Liver (tissue), 9 donors: ENCODE data around the gene SMIM21. TPM values are rescaled to one million over a fixed set of nuclear protein-coding genes. Genes with fewer than 3 reads are reported as not detected.

Experiments
- DNase-seq: peaks from one replicate; pipeline ENCODE4 v3.0.0-alpha.2; 2017; ENCODE audit warnings: low spot score
- H3K27ac ChIP-seq, 2 donors: one replicate each; pipeline ENCODE4 v1.7.0; 2013; ENCODE audit warnings: inconsistent platforms in 2 of 2, low read length in 2 of 2, control low read depth in 1 of 2, low read depth in 1 of 2, mild to moderate bottlenecking in 1 of 2
- H3K27me3 ChIP-seq, 4 donors: one replicate each; pipeline versions ENCODE4 v1.6.1 to v1.7.0; 2013; ENCODE audit warnings: low read length in 3 of 4, inconsistent platforms in 1 of 4, mild to moderate bottlenecking in 1 of 4, moderate library complexity in 1 of 4; ENCODE audit not compliant: control insufficient read depth in 4 of 4, insufficient read depth in 4 of 4
- H3K36me3 ChIP-seq, 4 donors: one replicate each; pipeline versions ENCODE4 v1.6.1 to v1.7.0; 2013; ENCODE audit warnings: low read length in 3 of 4, mild to moderate bottlenecking in 3 of 4, low read depth in 1 of 4, moderate library complexity in 1 of 4; ENCODE audit not compliant: control insufficient read depth in 4 of 4, insufficient read depth in 3 of 4
- H3K4me1 ChIP-seq, 4 donors: one replicate each; pipeline versions ENCODE4 v1.6.1 to v1.7.0; 2013; ENCODE audit warnings: low read length in 3 of 4, mild to moderate bottlenecking in 3 of 4, moderate library complexity in 1 of 4; ENCODE audit not compliant: control insufficient read depth in 4 of 4, insufficient read depth in 4 of 4
- H3K4me3 ChIP-seq, 3 donors: one replicate each; pipeline versions ENCODE4 v1.6.1 to v1.7.0; 2013; ENCODE audit warnings: low read length in 3 of 3, control low read depth in 1 of 3, low read depth in 1 of 3, mild to moderate bottlenecking in 1 of 3
- H3K9ac ChIP-seq, 2 donors: one replicate each; pipeline ENCODE4 v1.7.0; 2013; ENCODE audit warnings: low read length in 2 of 2, mild to moderate bottlenecking in 2 of 2, moderate library complexity in 2 of 2, control low read depth in 1 of 2, low read depth in 1 of 2
- H3K9me3 ChIP-seq, 4 donors: one replicate each; pipeline versions ENCODE4 v1.6.1 to v1.7.0; 2013; ENCODE audit warnings: low read length in 3 of 4; ENCODE audit not compliant: control insufficient read depth in 4 of 4
- EGR1 ChIP-seq, 2 donors: IDR thresholded peaks; 2 replicates each; pipeline ENCODE4 v1.6.1; 2016 to 2018; ENCODE audit warnings: antibody characterized with exemption in 2 of 2, low read depth in 2 of 2
- FOXA1 ChIP-seq: IDR thresholded peaks from 2 replicates; pipeline ENCODE4 v1.6.1; 2016; ENCODE audit warnings: antibody characterized with exemption
- FOXA2 ChIP-seq: IDR thresholded peaks from 2 replicates; pipeline ENCODE4 v1.6.1; 2016; ENCODE audit warnings: antibody characterized with exemption
- GABPA ChIP-seq, 2 donors: IDR thresholded peaks in 1 of 2; conservative IDR thresholded peaks in 1 of 2; 2 replicates each; pipeline ENCODE4 v1.6.1; 2016; ENCODE audit warnings: antibody characterized with exemption in 2 of 2, mild to moderate bottlenecking in 1 of 2, moderate library complexity in 1 of 2
- HNF4A ChIP-seq, 2 donors: conservative IDR thresholded peaks; 2 replicates each; pipeline ENCODE4 v1.6.1; 2016; ENCODE audit warnings: antibody characterized with exemption in 2 of 2, mild to moderate bottlenecking in 2 of 2
- HNF4G ChIP-seq: IDR thresholded peaks from 2 replicates; pipeline ENCODE4 v1.6.1; 2016; ENCODE audit warnings: antibody characterized with exemption
- JUND ChIP-seq, 2 donors: IDR thresholded peaks; 2 replicates each; pipeline ENCODE4 v1.6.1; 2016; ENCODE audit warnings: antibody characterized with exemption in 2 of 2
- NR2F2 ChIP-seq: IDR thresholded peaks from 2 replicates; pipeline ENCODE4 v1.6.1; 2016; ENCODE audit warnings: antibody characterized with exemption
- RAD21 ChIP-seq, 2 donors: IDR thresholded peaks; 2 replicates each; pipeline ENCODE4 v1.6.1; 2016; ENCODE audit warnings: antibody characterized with exemption in 2 of 2, mild to moderate bottlenecking in 2 of 2
- RXRA ChIP-seq, 2 donors: IDR thresholded peaks; 2 replicates each; pipeline ENCODE4 v1.6.1; 2017 to 2018; ENCODE audit warnings: antibody characterized with exemption in 2 of 2, mild to moderate bottlenecking in 1 of 2
- SP1 ChIP-seq: IDR thresholded peaks from 2 replicates; pipeline ENCODE4 v1.6.1; 2018; ENCODE audit warnings: antibody characterized with exemption, mild to moderate bottlenecking
- TAF1 ChIP-seq: conservative IDR thresholded peaks from 2 replicates; pipeline ENCODE4 v1.6.1; 2016; ENCODE audit warnings: antibody characterized with exemption, mild to moderate bottlenecking
- YY1 ChIP-seq: IDR thresholded peaks from 2 replicates; pipeline ENCODE4 v1.6.1; 2016; ENCODE audit warnings: antibody characterized with exemption, mild to moderate bottlenecking
- WGBS: extraction: QIAGEN DNeasy Blood & Tissue Kit; methylation state at CpG from one replicate; pipeline ENCODE4 v1.1.7; 2013; 5-methylcytosine and 5-hydroxymethylcytosine counted together
- polyA plus RNA-seq, 2 donors: library from polyadenylated mRNA; stranded (reverse) in 1 of 2; unstranded in 1 of 2; fragments of 200-250 nt in 1 of 2; fragments of >200 nt in 1 of 2; fragmentation: Nextera tagmentation in 1 of 2; extraction: Ambion mirVana in 1 of 2; gene quantifications; one replicate each; pipeline versions ENCODE4 v1.2.1 to v1.2.3, GENCODE V29; 2013 to 2015
- total RNA-seq, 2 donors: library from RNA; depleted of rRNA; stranded (reverse); fragments of >200 nt; gene quantifications; one replicate each; pipeline ENCODE4 v1.2.3, GENCODE V29; 2014
- TF ChIP-seq, protein P1 (sequence below): IDR thresholded peaks from 2 replicates; pipeline ENCODE4 v1.6.1; 2016; ENCODE audit warnings: antibody characterized with exemption
- TF ChIP-seq, protein P2 (sequence below): fragments of 150-350 bp; IDR thresholded peaks from 2 replicates; pipeline ENCODE4 v1.5.1; 2017; ENCODE audit warnings: improper control_type of control experiment, low read depth, low read length; ENCODE audit not compliant: missing input control
- TF ChIP-seq, protein P3 (sequence below): IDR thresholded peaks from 2 replicates; pipeline ENCODE4 v1.6.1; 2016; ENCODE audit warnings: antibody characterized with exemption, mild to moderate bottlenecking
- TF ChIP-seq, protein P4 (sequence below): IDR thresholded peaks from 2 replicates; pipeline ENCODE4 v1.6.1; 2016; ENCODE audit warnings: antibody characterized with exemption
- TF ChIP-seq, protein P5 (sequence below): IDR thresholded peaks from 2 replicates; pipeline ENCODE4 v1.6.1; 2016; ENCODE audit warnings: antibody characterized with exemption
- donor health status: healthy.
- donor health status: healthy.
- donor health status: healthy.
- donor health status: healthy.
- donor health status: healthy.

The SMIM21 gene
- total and polyA plus RNA-seq, 4 donors, result not detected

DNA sequence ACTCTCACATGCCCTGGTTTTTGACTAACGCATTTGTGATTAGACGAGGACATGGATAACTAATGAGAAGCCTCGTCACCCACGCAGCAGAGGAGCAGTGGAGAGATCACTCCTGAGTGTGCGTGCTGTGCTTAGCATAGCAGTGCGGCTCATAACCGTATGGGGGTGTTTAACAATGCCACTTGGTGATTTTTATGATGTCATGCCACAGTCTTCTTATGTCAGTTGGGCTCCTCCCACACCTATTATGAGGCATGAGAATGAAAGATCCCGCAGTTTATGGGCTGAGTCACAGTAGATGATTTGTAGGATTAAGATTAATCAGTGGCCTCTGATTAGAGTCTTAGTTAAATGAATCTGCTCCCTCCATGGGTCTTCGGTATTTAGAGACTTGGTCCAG is 2.5 kb upstream of the SMIM21 start:
- no peaks in the 10 kb centered on the region for H3K9me3 ChIP-seq
- no peak overlapping the region for H3K27ac ChIP-seq
- H3K36me3 ChIP-seq, result no peaks in the 10 kb centered on the region
- no peaks in the 10 kb centered on the region for H3K27me3 ChIP-seq
- no peak overlapping the region for H3K4me3 ChIP-seq
- H3K4me1 ChIP-seq, result no peaks in the 10 kb centered on the region
- DNase-seq, result no peak
- no peak overlapping the region for H3K9ac ChIP-seq
- TF ChIP-seq, protein P1, sequence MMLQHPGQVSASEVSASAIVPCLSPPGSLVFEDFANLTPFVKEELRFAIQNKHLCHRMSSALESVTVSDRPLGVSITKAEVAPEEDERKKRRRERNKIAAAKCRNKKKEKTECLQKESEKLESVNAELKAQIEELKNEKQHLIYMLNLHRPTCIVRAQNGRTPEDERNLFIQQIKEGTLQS, result no peak
- TF ChIP-seq FOXA1 (no peak), EGR1 (IDR thresholded peaks at IDR 0.05; ENCODE audit: low read depth in 2 of 2) (no peak), YY1 (no peak), FOXA2 (no peak), TAF1 (no peak), NR2F2 (no peak), RAD21 (IDR thresholded peaks at IDR 0.05) (no peak), HNF4G (no peak), RXRA (IDR thresholded peaks at IDR 0.05) (no peak), GABPA (IDR thresholded peaks at IDR 0.05 in 1 of 2, conservative IDR thresholded peaks at IDR 0.05 in 1 of 2) (no peak), HNF4A (conservative IDR thresholded peaks at IDR 0.05) (no peak)
- TF ChIP-seq, protein P2, sequence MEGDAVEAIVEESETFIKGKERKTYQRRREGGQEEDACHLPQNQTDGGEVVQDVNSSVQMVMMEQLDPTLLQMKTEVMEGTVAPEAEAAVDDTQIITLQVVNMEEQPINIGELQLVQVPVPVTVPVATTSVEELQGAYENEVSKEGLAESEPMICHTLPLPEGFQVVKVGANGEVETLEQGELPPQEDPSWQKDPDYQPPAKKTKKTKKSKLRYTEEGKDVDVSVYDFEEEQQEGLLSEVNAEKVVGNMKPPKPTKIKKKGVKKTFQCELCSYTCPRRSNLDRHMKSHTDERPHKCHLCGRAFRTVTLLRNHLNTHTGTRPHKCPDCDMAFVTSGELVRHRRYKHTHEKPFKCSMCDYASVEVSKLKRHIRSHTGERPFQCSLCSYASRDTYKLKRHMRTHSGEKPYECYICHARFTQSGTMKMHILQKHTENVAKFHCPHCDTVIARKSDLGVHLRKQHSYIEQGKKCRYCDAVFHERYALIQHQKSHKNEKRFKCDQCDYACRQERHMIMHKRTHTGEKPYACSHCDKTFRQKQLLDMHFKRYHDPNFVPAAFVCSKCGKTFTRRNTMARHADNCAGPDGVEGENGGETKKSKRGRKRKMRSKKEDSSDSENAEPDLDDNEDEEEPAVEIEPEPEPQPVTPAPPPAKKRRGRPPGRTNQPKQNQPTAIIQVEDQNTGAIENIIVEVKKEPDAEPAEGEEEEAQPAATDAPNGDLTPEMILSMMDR, result no peak
- TF ChIP-seq, protein P3, sequence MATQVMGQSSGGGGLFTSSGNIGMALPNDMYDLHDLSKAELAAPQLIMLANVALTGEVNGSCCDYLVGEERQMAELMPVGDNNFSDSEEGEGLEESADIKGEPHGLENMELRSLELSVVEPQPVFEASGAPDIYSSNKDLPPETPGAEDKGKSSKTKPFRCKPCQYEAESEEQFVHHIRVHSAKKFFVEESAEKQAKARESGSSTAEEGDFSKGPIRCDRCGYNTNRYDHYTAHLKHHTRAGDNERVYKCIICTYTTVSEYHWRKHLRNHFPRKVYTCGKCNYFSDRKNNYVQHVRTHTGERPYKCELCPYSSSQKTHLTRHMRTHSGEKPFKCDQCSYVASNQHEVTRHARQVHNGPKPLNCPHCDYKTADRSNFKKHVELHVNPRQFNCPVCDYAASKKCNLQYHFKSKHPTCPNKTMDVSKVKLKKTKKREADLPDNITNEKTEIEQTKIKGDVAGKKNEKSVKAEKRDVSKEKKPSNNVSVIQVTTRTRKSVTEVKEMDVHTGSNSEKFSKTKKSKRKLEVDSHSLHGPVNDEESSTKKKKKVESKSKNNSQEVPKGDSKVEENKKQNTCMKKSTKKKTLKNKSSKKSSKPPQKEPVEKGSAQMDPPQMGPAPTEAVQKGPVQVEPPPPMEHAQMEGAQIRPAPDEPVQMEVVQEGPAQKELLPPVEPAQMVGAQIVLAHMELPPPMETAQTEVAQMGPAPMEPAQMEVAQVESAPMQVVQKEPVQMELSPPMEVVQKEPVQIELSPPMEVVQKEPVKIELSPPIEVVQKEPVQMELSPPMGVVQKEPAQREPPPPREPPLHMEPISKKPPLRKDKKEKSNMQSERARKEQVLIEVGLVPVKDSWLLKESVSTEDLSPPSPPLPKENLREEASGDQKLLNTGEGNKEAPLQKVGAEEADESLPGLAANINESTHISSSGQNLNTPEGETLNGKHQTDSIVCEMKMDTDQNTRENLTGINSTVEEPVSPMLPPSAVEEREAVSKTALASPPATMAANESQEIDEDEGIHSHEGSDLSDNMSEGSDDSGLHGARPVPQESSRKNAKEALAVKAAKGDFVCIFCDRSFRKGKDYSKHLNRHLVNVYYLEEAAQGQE, result no peak
- TF ChIP-seq, protein P4, sequence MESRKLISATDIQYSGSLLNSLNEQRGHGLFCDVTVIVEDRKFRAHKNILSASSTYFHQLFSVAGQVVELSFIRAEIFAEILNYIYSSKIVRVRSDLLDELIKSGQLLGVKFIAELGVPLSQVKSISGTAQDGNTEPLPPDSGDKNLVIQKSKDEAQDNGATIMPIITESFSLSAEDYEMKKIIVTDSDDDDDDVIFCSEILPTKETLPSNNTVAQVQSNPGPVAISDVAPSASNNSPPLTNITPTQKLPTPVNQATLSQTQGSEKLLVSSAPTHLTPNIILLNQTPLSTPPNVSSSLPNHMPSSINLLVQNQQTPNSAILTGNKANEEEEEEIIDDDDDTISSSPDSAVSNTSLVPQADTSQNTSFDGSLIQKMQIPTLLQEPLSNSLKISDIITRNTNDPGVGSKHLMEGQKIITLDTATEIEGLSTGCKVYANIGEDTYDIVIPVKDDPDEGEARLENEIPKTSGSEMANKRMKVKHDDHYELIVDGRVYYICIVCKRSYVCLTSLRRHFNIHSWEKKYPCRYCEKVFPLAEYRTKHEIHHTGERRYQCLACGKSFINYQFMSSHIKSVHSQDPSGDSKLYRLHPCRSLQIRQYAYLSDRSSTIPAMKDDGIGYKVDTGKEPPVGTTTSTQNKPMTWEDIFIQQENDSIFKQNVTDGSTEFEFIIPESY, result no peak
- 96% methylated on average over 9 of the region's 9 CpGs for WGBS

DNA sequence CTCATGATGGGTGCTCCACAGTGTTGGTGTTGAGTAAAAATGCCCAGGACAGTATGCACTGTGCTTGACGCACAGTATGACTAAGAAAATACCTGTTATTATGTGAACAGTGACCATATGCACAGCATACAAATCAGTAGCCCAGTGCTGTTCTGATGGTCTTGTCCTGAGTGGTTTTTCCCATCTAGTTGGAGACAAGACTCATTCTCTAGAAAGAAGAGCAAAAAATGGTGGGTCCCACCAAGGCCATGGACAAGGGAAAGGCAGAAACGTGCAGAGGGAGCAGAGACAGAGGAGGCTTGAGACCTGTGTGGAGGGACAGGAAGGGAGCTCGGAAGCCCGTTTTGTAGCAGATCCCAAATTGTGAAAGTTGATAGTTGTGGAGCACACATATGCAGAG is 987 bp upstream of the SMIM21 start:
- Histone ChIP-seq H3K36me3 (no peaks in the 10 kb centered on the region), H3K4me3 (no peak overlapping the region), H3K9ac (no peak overlapping the region), H3K9me3 (no peaks in the 10 kb centered on the region), H3K27ac (no peak overlapping the region), H3K27me3 (no peaks in the 10 kb centered on the region), H3K4me1 (no peaks in the 10 kb centered on the region)
- no peak for DNase-seq
- WGBS, result 84% methylated on average over 4 of the region's 4 CpGs
- TF ChIP-seq, protein P1, result no peak
- TF ChIP-seq JUND (IDR thresholded peaks at IDR 0.05) (no peak), HNF4G (no peak), YY1 (no peak), FOXA1 (no peak), GABPA (IDR thresholded peaks at IDR 0.05 in 1 of 2, conservative IDR thresholded peaks at IDR 0.05 in 1 of 2) (no peak), RXRA (IDR thresholded peaks at IDR 0.05) (no peak), FOXA2 (no peak), TAF1 (no peak), NR2F2 (no peak), HNF4A (conservative IDR thresholded peaks at IDR 0.05) (no peak), EGR1 (IDR thresholded peaks at IDR 0.05; ENCODE audit: low read depth in 2 of 2) (no peak), SP1 (no peak), RAD21 (IDR thresholded peaks at IDR 0.05) (no peak)
- TF ChIP-seq, protein P5, sequence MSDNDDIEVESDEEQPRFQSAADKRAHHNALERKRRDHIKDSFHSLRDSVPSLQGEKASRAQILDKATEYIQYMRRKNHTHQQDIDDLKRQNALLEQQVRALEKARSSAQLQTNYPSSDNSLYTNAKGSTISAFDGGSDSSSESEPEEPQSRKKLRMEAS, result no peak
- TF ChIP-seq, protein P3, result no peak
